Caco-2 (cell line): ENCODE results near the gene EEF1A1. TPM values are rescaled to one million over a fixed set of nuclear protein-coding genes. Genes with fewer than 3 reads are reported as not detected.

Experiments
- Bru-seq: library from RNA; stranded (reverse); fragments of 400-500 nt; gene quantifications from one replicate; lab custom pipeline; 2021; lab: Mats Ljungman, UMichigan
- BruChase-seq, 2 experiments: library from RNA; stranded (reverse); fragments of 400-500 nt; gene quantifications; one replicate each; lab custom pipeline; 2021; lab: Mats Ljungman, UMichigan
- BruUV-seq: library from RNA; stranded (reverse); fragments of 400-500 nt; replicated peaks from 2 replicates; lab custom pipeline; 2021; lab: Mats Ljungman, UMichigan
- CTCF ChIA-PET: fragments of 300-600 bp; sonication (Branson Sonifier 250); formaldehyde crosslinking; loops from one replicate; lab custom pipeline; 2022; ENCODE audit warnings: antibody characterized with exemption; lab: Charles Lee
- POLR2A ChIA-PET: fragments of 300-600 bp; sonication (Branson Sonifier 250); formaldehyde crosslinking; loops from one replicate; lab custom pipeline; 2022; ENCODE audit warnings: antibody characterized with exemption; lab: Charles Lee
- DNase-seq, 2 experiments: peaks; one replicate each; pipeline versions ENCODE4 v3.0.0 to v3.0.0-alpha.2; 2020 to 2022
- H3K27me3 ChIP-seq: replicated peaks from 2 replicates; pipeline ENCODE4 v1.6.0; 2011; ENCODE audit warnings: low read length; ENCODE audit not compliant: control insufficient read depth, insufficient read depth
- H3K36me3 ChIP-seq: 2 replicates; pipeline ENCODE4 v1.5.1; 2011; ENCODE audit warnings: low read length; ENCODE audit not compliant: control insufficient read depth, insufficient read depth
- H3K4me1 ChIP-seq: fragments of 250-450 bp; sonication (Bioruptor Pico); 2 replicates; pipeline ENCODE4 v1.5.1; 2020; ENCODE audit warnings: mild to moderate bottlenecking
- H3K4me3 ChIP-seq: 2 replicates; pipeline ENCODE4 v1.5.1; 2011; ENCODE audit warnings: low read depth, mild to moderate bottlenecking, control low read depth, low read length
- H3K9me3 ChIP-seq: fragments of 250-450 bp; sonication (Bioruptor Pico); 2 replicates; pipeline ENCODE4 v1.5.1; 2020; ENCODE audit warnings: mild to moderate bottlenecking, moderate library complexity
- H3K27ac Mint-ChIP-seq: one replicate; pipeline ENCODE4 v1.8.0; 2022; ENCODE audit warnings: mixed read lengths; ENCODE audit not compliant: unreplicated experiment
- H3K27me3 Mint-ChIP-seq: one replicate; pipeline ENCODE4 v1.8.0; 2022; ENCODE audit warnings: mixed read lengths; ENCODE audit not compliant: insufficient read depth, unreplicated experiment
- H3K36me3 Mint-ChIP-seq: one replicate; pipeline ENCODE4 v1.8.0; 2022; ENCODE audit warnings: mild to moderate bottlenecking, mixed read lengths; ENCODE audit not compliant: insufficient read depth, unreplicated experiment
- H3K4me1 Mint-ChIP-seq: one replicate; pipeline ENCODE4 v1.8.0; 2022; ENCODE audit warnings: low read depth, mixed read lengths; ENCODE audit not compliant: unreplicated experiment
- H3K4me3 Mint-ChIP-seq: one replicate; pipeline ENCODE4 v1.8.0; 2022; ENCODE audit warnings: mild to moderate bottlenecking, moderate library complexity, mixed read lengths; ENCODE audit not compliant: unreplicated experiment
- H3K9me3 Mint-ChIP-seq: one replicate; pipeline ENCODE4 v1.8.0; 2022; ENCODE audit warnings: mixed read lengths; ENCODE audit not compliant: unreplicated experiment
- CTCF ChIP-seq, 2 experiments: fragments of 200-600 bp in 1 of 2; IDR thresholded peaks; 1 replicate in 1 of 2; 2 replicates in 1 of 2; pipeline versions ENCODE4 v1.5.1 to v1.8.0; 2011 to 2022; ENCODE audit warnings: antibody characterized with exemption in 1 of 2, control low read depth in 1 of 2, inconsistent platforms in 1 of 2, low read depth in 1 of 2, low read length in 1 of 2, mild to moderate bottlenecking in 1 of 2, moderate library complexity in 1 of 2; ENCODE audit not compliant: insufficient read depth in 1 of 2, severe bottlenecking in 1 of 2, unreplicated experiment in 1 of 2
- intact Hi-C: fragments of 100-400 bp; cut with micrococcal nuclease; formaldehyde crosslinking; loops from one replicate; pipeline ENCODE4 v1.10.0; 2022; ENCODE audit not compliant: unreplicated experiment
- long read RNA-seq: library from polyadenylated mRNA; stranded (forward); transcript quantifications from one replicate; pipeline ENCODE4 v2.0.0, GENCODE V29; 2022
- total RNA-seq: library from RNA; stranded (reverse); gene quantifications from 2 replicates; pipeline ENCODE4 v1.2.3, GENCODE V29; 2022

EEF1A1 gene
- total RNA-seq (9,246 and 9,491 TPM in 2 replicates), Bru-seq, nascent RNA (percentile 100 among the genes with signal in this experiment), BruChase-seq, experiment 1, labeled RNA remaining after a 2-hour chase (percentile 100 among the genes with signal in this experiment), BruChase-seq, experiment 2, labeled RNA remaining after a 6-hour chase (percentile 100 among the genes with signal in this experiment)
- long read RNA-seq, full-length matches to known transcripts: 1,555 of 2,207 reads
- long read RNA-seq, partial matches to known transcripts: 599 of 2,207 reads
- long read RNA-seq, other reads (novel, unspliced or antisense): 53 of 2,207 reads

DNA sequence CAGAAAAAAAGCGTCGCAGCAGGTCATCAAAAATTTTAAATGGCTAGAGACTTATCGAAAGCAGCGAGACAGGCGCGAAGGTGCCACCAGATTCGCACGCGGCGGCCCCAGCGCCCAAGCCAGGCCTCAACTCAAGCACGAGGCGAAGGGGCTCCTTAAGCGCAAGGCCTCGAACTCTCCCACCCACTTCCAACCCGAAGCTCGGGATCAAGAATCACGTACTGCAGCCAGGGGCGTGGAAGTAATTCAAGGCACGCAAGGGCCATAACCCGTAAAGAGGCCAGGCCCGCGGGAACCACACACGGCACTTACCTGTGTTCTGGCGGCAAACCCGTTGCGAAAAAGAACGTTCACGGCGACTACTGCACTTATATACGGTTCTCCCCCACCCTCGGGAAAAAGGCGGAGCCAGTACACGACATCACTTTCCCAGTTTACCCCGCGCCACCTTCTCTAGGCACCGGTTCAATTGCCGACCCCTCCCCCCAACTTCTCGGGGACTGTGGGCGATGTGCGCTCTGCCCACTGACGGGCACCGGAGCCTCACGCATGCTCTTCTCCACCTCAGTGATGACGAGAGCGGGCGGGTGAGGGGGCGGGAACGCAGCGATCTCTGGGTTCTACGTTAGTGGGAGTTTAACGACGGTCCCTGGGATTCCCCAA, at the start of gene EEF1A1:
Gene EEF1A1 (minus strand): TSS at position 345 of the 663 bp plus-strand sequence. CDS start 1,006 bp downstream, outside the sequence.
- no peak for TF ChIP-seq CTCF (IDR thresholded peaks at IDR 0.05; ENCODE audit: insufficient read depth in 1 of 2, low read depth in 1 of 2, low read length in 1 of 2, severe bottlenecking in 1 of 2, unreplicated experiment in 1 of 2)
- BruUV-seq: no TSS peak
- no peaks in the 10 kb centered on the region for H3K27me3 Mint-ChIP-seq
- H3K27ac Mint-ChIP-seq: peak within 1 kb of the TSS; percentile 98
- Histone ChIP-seq H3K4me3 (peak within 1 kb of the TSS; percentile 76), H3K9me3 (no peaks in the 10 kb centered on the region), H3K27me3 (no peaks in the 10 kb centered on the region), H3K4me1 (peaks cover 8% of the 10 kb centered on the region), H3K36me3 (peaks cover 12% of the 10 kb centered on the region; the same call in 1 of the 2 replicates)
- peak within 1 kb of the TSS; percentile 81 for H3K4me3 Mint-ChIP-seq
- H3K36me3 Mint-ChIP-seq: peaks cover 71% of the 10 kb centered on the region
- no peaks in the 10 kb centered on the region for H3K9me3 Mint-ChIP-seq
- ChIA-PET CTCF (interaction anchor here (1.0 to 1.5 kb wide), 4 partner anchors 45 to 133 kb away, joined by 4 to 5 read pairs (median 4); partner anchors contain the start of gene SLC17A5), POLR2A (interaction anchor here (0.5 to 4.5 kb wide), 13 partner anchors 28 to 1449 kb away, joined by 3 to 70 read pairs (median 6); partner anchors contain the start of genes MTO1 and SLC17A5)
- intact Hi-C loops: loop anchor here (1.0 to 5.0 kb wide), 7 partner anchors 39 to 133 kb away; partner anchors contain the start of gene CGAS
- peaks cover 11% of the 10 kb centered on the region for H3K4me1 Mint-ChIP-seq
- DNase-seq: peak; percentile 99 to 100

DNA sequence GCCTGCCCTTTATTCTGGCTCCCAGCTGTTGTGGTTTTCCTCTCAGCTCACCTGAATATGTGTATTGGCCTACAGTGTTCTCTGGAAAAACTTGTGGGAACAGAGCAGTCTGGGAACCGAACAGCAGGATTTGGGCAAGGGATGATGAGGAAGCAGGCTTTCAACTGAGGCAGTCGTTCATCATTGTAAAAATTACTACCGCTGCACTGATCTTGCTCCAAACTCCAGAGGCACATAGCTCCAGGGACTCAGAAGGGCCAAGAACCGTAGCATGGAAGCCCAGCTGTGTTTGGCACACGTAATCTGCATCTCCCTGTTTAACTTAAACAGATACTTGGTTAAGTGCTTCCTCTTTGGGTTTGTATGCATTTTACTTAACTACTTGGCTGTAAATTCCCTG, 48.3 kb upstream of the EEF1A1 start:
- H3K4me1 Mint-ChIP-seq: peaks cover 17% of the 10 kb centered on the region
- H3K36me3 ChIP-seq: no peaks in the 10 kb centered on the region
- no peaks in the 10 kb centered on the region for H3K9me3 ChIP-seq
- no peaks in the 10 kb centered on the region for H3K9me3 Mint-ChIP-seq
- no TSS peak for BruUV-seq
- intact Hi-C loops: no loop called here
- H3K4me1 ChIP-seq: peaks cover 46% of the 10 kb centered on the region
- H3K4me3 Mint-ChIP-seq: no peak overlapping the region
- H3K27ac Mint-ChIP-seq: no peak overlapping the region
- no peaks in the 10 kb centered on the region for H3K27me3 ChIP-seq
- TF ChIP-seq CTCF (IDR thresholded peaks at IDR 0.05; ENCODE audit: insufficient read depth in 1 of 2, low read depth in 1 of 2, low read length in 1 of 2, severe bottlenecking in 1 of 2, unreplicated experiment in 1 of 2): no peak
- CTCF ChIA-PET: no interaction called here
- no peak for DNase-seq
- H3K36me3 Mint-ChIP-seq: peaks cover 13% of the 10 kb centered on the region
- POLR2A ChIA-PET: no interaction called here
- no peaks in the 10 kb centered on the region for H3K27me3 Mint-ChIP-seq
- no peak overlapping the region for H3K4me3 ChIP-seq
